GM11168 (cell line): ENCODE measurements around the gene TTC7B.

Source experiments
- in situ Hi-C: fragments of 300-500 bp; cut with MboI; formaldehyde crosslinking; loops from one replicate; pipeline ENCODE4 v1.12.0; 2022; ENCODE audit warnings: low sequenced_read_pairs; ENCODE audit not compliant: unreplicated experiment

Gene TTC7B

GRCh38 chr14:90805662-90806540 is 10.3 kb downstream of the TTC7B start:
- in situ Hi-C loops: no loop called here

- in situ Hi-C loops: no loop called here
Measured at GRCh38 chr14:90805084-90805391, 11.2 kb downstream of the TTC7B start.

GRCh38 chr14:90804292-90805083 is 11.7 kb downstream of the TTC7B start:
- in situ Hi-C loops: no loop called here

- in situ Hi-C loops: no loop called here
Measured at GRCh38 chr14:90803249-90803648, 13.0 kb downstream of the TTC7B start.

GRCh38 chr14:90799420-90799819 is 16.8 kb downstream of the TTC7B start:
- in situ Hi-C loops: no loop called here

- in situ Hi-C loops: no loop called here
Measured at GRCh38 chr14:90797919-90798318, 18.3 kb downstream of the TTC7B start.

GRCh38 chr14:90797451-90797850 is 18.8 kb downstream of the TTC7B start:
- in situ Hi-C loops: no loop called here

GRCh38 chr14:90796329-90796728 is 19.9 kb downstream of the TTC7B start:
- in situ Hi-C loops: no loop called here

- in situ Hi-C loops: no loop called here
Measured at GRCh38 chr14:90795744-90796143, 20.5 kb downstream of the TTC7B start.

- in situ Hi-C loops: no loop called here
Measured at GRCh38 chr14:90791486-90791885, 24.7 kb downstream of the TTC7B start.

GRCh38 chr14:90788031-90788430 is 28.2 kb downstream of the TTC7B start:
- in situ Hi-C loops: no loop called here

- in situ Hi-C loops: no loop called here
Measured at GRCh38 chr14:90785876-90786450, 30.3 kb downstream of the TTC7B start.

GRCh38 chr14:90785471-90785870 is 30.8 kb downstream of the TTC7B start:
- in situ Hi-C loops: no loop called here

GRCh38 chr14:90784621-90785270 is 31.5 kb downstream of the TTC7B start:
- in situ Hi-C loops: no loop called here

GRCh38 chr14:90783344-90783743 is 32.9 kb downstream of the TTC7B start:
- in situ Hi-C loops: no loop called here

- in situ Hi-C loops: no loop called here
Measured at GRCh38 chr14:90782892-90783291, 33.3 kb downstream of the TTC7B start.

- in situ Hi-C loops: no loop called here
Measured at GRCh38 chr14:90781876-90782275, 34.4 kb downstream of the TTC7B start.

- in situ Hi-C loops: no loop called here
Measured at GRCh38 chr14:90781344-90781761, 34.9 kb downstream of the TTC7B start.

GRCh38 chr14:90780519-90780918 is 35.7 kb downstream of the TTC7B start:
- in situ Hi-C loops: no loop called here

GRCh38 chr14:90778571-90779255 is 37.5 kb downstream of the TTC7B start:
- in situ Hi-C loops: no loop called here
